Measurements from ENCODE around the gene POFUT2. TPM values are rescaled to one million over a fixed set of nuclear protein-coding genes. Genes with fewer than 3 reads are reported as not detected.

The POFUT2 gene
- total RNA-seq, 4 donors from 2014 or later = 4.8 to 11.0 (median 5.9) TPM

DNA sequence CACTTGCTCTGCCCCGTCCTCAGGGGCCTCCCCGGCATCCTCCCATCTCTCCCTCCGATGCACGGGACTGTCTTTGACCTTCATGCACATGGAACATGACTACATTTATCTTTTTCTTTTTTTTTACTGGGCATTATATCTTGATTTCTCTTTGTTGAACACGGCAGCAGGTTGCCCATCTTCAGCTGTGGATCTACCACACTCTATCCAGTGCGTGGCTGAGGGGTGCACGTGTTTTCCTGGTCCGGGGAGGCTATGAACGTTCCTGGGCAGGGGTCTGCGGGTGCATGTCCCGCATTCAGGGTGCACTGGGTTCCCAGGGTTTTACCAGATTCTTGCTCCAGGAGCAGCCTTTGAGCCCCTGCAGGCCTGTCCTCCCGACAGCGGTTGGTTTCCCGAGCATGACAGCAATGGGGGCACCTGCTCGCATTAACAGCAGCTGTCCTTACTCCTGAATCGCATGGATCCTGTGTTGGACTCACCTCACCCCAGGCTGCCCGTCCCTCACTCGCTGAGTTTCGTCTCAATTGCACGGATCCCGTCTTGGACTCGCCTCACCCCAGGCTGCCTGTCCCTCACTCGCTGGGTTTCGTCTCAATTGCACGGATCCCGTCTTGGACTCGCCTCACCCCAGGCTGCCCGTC is 7.4 kb downstream of the POFUT2 start:
- in situ Hi-C loops (cut with MboI; ENCODE audit: low sequenced_read_pairs in 4 of 4) (loop anchor here in 1 of 4 donors (10.0 to 25.0 kb wide), 3 partner anchors 135 to 343 kb away; partner anchors contain the start of gene SLX9), intact Hi-C loops (cut with DNase I; ENCODE audit: low total_unique reads) (no loop called here)
- ATAC-seq = no peak

DNA sequence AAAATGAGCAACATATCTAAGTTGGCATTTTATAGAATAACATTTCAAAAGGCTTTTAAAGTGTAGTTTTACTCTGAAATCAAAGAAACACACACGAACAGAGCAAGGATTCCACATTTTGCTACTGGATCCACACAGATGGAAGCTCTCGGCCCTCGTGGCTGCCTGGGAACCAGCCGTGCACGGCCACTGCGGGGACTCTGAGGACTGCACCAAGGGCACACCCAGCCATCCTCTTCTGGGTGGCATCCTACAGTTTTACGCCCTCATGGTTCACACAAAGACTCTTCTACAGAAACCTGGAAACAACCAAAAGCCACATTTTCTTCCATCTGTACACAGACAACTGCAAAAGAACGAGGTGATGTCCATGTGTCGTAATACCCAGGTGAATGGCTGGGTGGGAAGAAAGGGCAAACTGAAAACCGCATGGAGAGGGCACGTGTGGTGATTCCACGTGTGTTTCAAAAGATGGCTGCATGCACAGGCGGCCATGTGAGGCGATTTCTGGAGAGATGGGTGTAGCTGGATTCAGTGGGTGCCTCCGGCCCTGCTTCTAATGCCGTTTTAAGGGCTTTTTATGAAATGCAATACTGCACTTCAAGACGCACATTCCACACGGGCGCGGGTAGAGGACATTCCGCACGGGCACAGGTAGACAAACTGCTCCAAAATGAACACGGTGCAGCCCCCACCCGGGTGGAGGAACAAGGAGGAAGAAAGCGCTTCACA is 8.1 kb downstream of the POFUT2 start:
- in situ Hi-C loops (cut with MboI; ENCODE audit: low sequenced_read_pairs in 4 of 4) = loop anchor here in 1 of 4 donors (10.0 to 25.0 kb wide), 3 partner anchors 135 to 342 kb away; partner anchors contain the start of gene SLX9
- no peak for DNase-seq
- no peak for ATAC-seq
- H3K27me3 ChIP-seq = no peaks in the 10 kb centered on the region
- peaks cover 0 to 83% of the 10 kb centered on the region in 2 donors for H3K36me3 ChIP-seq
- TF ChIP-seq POLR2A (IDR thresholded peaks at IDR 0.05) = no peak
- TF ChIP-seq, protein P1, sequence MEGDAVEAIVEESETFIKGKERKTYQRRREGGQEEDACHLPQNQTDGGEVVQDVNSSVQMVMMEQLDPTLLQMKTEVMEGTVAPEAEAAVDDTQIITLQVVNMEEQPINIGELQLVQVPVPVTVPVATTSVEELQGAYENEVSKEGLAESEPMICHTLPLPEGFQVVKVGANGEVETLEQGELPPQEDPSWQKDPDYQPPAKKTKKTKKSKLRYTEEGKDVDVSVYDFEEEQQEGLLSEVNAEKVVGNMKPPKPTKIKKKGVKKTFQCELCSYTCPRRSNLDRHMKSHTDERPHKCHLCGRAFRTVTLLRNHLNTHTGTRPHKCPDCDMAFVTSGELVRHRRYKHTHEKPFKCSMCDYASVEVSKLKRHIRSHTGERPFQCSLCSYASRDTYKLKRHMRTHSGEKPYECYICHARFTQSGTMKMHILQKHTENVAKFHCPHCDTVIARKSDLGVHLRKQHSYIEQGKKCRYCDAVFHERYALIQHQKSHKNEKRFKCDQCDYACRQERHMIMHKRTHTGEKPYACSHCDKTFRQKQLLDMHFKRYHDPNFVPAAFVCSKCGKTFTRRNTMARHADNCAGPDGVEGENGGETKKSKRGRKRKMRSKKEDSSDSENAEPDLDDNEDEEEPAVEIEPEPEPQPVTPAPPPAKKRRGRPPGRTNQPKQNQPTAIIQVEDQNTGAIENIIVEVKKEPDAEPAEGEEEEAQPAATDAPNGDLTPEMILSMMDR (IDR thresholded peaks at IDR 0.05 in 4 of 5, conservative IDR thresholded peaks at IDR 0.05 in 1 of 5) = no peak
- intact Hi-C loops (cut with DNase I; ENCODE audit: low total_unique reads) = no loop called here
- H3K4me3 ChIP-seq = no peak overlapping the region
- H3K4me1 ChIP-seq = no peaks in the 10 kb centered on the region
- no peak overlapping the region for H3K27ac ChIP-seq
- no peaks in the 10 kb centered on the region for H3K9me3 ChIP-seq

More for the DNA sequence above, 7.4 kb downstream of the POFUT2 start:
- no peak overlapping the region for H3K27ac ChIP-seq
- no peak for TF ChIP-seq POLR2A (IDR thresholded peaks at IDR 0.05)
- TF ChIP-seq, protein P1 (IDR thresholded peaks at IDR 0.05 in 4 of 5, conservative IDR thresholded peaks at IDR 0.05 in 1 of 5) = no peak
- no peaks in the 10 kb centered on the region for H3K4me1 ChIP-seq
- H3K9me3 ChIP-seq = no peaks in the 10 kb centered on the region
- no peak overlapping the region for H3K4me3 ChIP-seq
- no peak for DNase-seq
- no peaks in the 10 kb centered on the region for H3K27me3 ChIP-seq
- H3K36me3 ChIP-seq = peaks cover 0 to 83% of the 10 kb centered on the region in 2 donors

DNA sequence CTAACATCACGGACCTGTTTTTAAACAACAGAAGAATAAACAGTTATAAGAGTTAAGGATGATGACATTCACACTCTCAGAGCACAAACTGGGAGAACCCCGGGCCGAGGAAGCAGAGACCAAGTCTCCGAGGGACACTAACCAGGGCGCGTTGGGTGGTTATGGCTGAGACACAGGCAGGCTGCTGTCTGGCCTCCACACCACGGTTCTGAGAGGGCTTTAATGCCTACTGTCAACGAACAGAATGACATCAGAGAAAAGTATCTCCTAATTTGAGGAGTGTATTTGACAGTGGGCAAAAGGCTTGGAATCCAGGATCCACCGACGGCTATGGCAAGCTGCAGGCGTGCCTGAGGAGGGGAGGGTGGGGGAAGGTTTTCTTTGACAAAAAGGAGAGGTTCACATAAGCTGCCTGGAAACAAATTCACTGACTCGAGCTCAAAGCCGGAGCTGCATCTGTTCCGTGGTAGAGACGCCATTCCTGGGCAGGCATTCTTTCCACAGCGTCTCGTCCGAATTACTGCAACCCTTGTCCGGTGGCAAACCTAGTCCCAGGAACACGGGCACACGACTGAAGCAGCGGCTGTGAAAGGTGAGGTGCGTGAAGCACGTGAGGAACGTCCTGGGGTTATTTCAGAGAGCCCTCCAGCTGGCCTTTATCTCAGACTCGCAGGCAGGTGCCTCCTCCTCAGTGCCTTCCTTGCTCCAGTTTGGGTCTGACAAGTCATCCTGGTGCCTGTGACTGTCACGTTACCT is 9.4 kb downstream of the POFUT2 start:
- in situ Hi-C loops (cut with MboI; ENCODE audit: low sequenced_read_pairs in 4 of 4) = loop anchor here in 1 of 4 donors (25.0 kb wide), 2 partner anchors 159 to 341 kb away; partner anchors contain the start of gene SLX9
- H3K4me1 ChIP-seq = no peaks in the 10 kb centered on the region
- H3K27me3 ChIP-seq = no peaks in the 10 kb centered on the region
- no peaks in the 10 kb centered on the region for H3K9me3 ChIP-seq
- no peak overlapping the region for H3K27ac ChIP-seq
- intact Hi-C loops (cut with DNase I; ENCODE audit: low total_unique reads) = no loop called here
- no peak overlapping the region for H3K4me3 ChIP-seq
- DNase-seq = no peak
- no peak for ATAC-seq
- H3K36me3 ChIP-seq = peaks cover 2 to 82% of the 10 kb centered on the region in 2 donors
- TF ChIP-seq POLR2A (IDR thresholded peaks at IDR 0.05) = no peak
- TF ChIP-seq, protein P1 (IDR thresholded peaks at IDR 0.05 in 4 of 5, conservative IDR thresholded peaks at IDR 0.05 in 1 of 5) = no peak

DNA sequence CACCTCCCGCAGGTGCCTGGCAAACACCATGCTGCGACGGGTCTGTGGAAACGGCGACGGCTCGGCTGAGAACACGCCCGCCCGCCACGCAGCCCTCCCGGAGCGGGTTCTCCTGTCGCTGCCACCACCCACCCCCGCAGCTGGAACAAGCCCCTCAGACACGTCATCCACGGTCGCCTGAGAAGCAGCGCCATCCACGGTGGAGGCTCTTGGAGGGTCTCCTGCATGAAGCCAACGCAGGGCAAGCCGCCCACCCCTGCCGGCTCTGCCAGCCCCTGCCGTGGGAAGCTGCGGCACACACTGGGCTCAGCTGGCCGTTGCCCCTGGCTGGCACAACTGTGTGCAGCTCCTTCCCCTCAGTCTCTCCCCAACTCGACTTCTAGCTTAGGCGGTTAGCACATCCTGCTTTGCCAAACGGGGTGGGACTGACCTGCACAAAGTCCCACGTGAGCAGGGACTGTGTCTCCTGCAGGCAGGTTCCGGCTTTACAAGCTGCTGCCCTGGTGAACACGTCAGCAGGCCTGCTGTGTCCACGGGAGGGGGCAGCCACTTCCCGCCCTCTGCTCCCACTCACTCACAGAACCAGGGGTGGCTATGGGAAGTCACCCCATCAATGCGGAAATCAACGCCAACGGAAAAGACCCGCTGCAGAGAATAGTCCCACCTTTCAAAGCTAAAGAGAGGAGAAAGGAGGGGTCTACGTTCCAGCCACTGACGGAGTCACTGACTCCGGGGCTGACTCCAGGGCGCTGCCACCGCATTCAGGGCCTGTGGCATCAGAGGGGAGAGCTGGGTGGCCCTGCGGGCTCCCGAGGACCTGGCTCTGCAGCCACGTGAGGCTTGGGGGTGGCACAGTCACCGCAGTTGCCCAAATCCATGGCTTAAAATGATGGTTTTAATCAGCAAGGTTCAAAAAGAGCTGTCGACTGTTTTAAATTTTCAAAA is 10.3 kb downstream of the POFUT2 start:
- Histone ChIP-seq H3K27ac (no peak overlapping the region), H3K27me3 (no peaks in the 10 kb centered on the region), H3K4me1 (no peaks in the 10 kb centered on the region), H3K4me3 (no peak overlapping the region), H3K9me3 (no peaks in the 10 kb centered on the region), H3K36me3 (peaks cover 2 to 80% of the 10 kb centered on the region in 2 donors)
- intact Hi-C loops (cut with DNase I; ENCODE audit: low total_unique reads) (no loop called here), in situ Hi-C loops (cut with MboI; ENCODE audit: low sequenced_read_pairs in 4 of 4) (loop anchor here in 1 of 4 donors (25.0 kb wide), 2 partner anchors 160 to 340 kb away; partner anchors contain the start of gene SLX9)
- no peak for TF ChIP-seq POLR2A (IDR thresholded peaks at IDR 0.05)
- TF ChIP-seq, protein P1 (IDR thresholded peaks at IDR 0.05 in 4 of 5, conservative IDR thresholded peaks at IDR 0.05 in 1 of 5) = no peak
- DNase-seq (peak in 1 of 2 donors; percentile 6), ATAC-seq (no peak)

Measured in gastrocnemius medialis (tissue), 4 donors.